GM21529 (cell line): ENCODE measurements around the gene KRT35.

Source experiments
- ATAC-seq: cut with Tn5 transposase; IDR thresholded peaks from one replicate; pipeline ENCODE4 v1.9.1; 2021; ENCODE audit not compliant: unreplicated experiment

KRT35 gene

GRCh38 chr17:41428591-41429291 is 52.2 kb downstream of the KRT35 start:
- ATAC-seq = no peak
